ENCODE results near the gene EFCAB6.

DNA sequence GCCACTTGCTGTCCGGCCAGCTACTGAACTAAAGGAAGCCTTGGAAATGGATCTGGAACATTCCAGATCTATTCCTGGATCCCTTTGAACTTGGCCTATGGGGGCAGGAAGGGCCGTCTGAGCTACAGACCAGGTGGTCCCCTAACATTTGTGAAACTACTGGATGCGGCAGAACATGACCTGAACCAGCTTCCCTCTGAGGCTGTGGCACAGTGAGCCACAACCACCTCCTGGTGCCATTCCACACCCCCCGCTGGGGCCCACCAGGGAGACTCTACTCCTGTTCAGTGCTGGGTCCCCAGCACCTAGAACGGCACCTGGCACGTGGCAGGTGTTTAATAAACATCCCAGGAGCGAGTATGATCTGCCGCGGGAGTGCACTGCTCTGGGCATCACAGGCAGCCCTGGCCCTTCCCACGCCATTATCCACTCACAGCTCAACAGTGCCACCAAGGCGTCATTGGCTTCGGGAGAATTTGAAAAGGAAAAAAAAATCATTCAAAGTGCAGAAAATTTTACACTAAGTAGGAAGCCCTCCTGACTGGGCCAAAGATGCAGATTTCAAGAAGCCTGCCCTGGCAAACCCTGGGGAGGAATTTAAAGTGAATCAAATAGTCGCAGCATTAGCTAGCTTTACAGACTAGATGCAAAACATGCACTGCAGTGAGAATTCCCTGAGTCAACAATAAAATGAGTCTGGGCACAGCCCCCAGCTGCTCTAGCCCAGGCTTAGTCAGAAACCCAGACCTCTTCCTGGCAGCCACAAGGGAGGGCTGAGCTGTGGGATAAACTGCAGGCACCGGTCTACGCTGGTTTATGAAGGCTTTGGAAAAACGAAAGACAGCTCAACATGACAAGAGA lies 14.3 kb upstream of the EFCAB6 start:
- no peak for TF ChIP-seq POLR2A (IDR thresholded peaks at IDR 0.05; ENCODE audit: low read depth, low read length)
- no peak for TF ChIP-seq TAF1 (IDR thresholded peaks at IDR 0.05; ENCODE audit: low read depth, low read length)
- no peak for TF ChIP-seq POLR2AphosphoS5 (IDR thresholded peaks at IDR 0.05; ENCODE audit: low read depth, low read length)

Measured in GM12891 (cell line).